Testis (tissue), 3 donors: ENCODE data around the gene TSC22D2. TPM values are rescaled to one million over a fixed set of nuclear protein-coding genes. Genes with fewer than 3 reads are reported as not detected.
A peak's percentile ranks its signal among the peaks of the same experiment; 100 is the strongest.

Experiments used
- DNase-seq: peaks from one replicate; pipeline ENCODE4 v3.0.0-alpha.2; 2019
- H3K27ac ChIP-seq, 2 donors: fragments of 200-600 bp; sonication (generic); one replicate each; pipeline ENCODE4 v1.5.1; 2019
- H3K27me3 ChIP-seq: fragments of 200-600 bp; sonication (generic); one replicate; pipeline ENCODE4 v1.5.1; 2019
- H3K36me3 ChIP-seq: fragments of 200-600 bp; sonication (generic); one replicate; pipeline ENCODE4 v1.5.1; 2017; ENCODE audit warnings: low read depth; ENCODE audit errors: missing control alignments
- H3K4me1 ChIP-seq: fragments of 200-600 bp; sonication (generic); one replicate; pipeline ENCODE4 v1.5.1; 2019
- H3K4me3 ChIP-seq, 2 donors: fragments of 200-600 bp; sonication (generic); one replicate each; pipeline ENCODE4 v1.5.1; 2017 to 2019
- H3K9me3 ChIP-seq: fragments of 200-600 bp; sonication (generic); one replicate; pipeline ENCODE4 v1.5.1; 2017
- CTCF ChIP-seq, 3 experiments: fragments of 450-650 bp in 2 of 3; fragments of 200-600 bp in 1 of 3; sonication (generic) in 1 of 3; IDR thresholded peaks; one replicate each; pipeline ENCODE4 v1.5.1; 2016 to 2019; ENCODE audit warnings: antibody characterized with exemption in 3 of 3, mild to moderate bottlenecking in 2 of 3, moderate library complexity in 1 of 3
- POLR2A ChIP-seq: fragments of 450-650 bp; IDR thresholded peaks from one replicate; pipeline ENCODE4 v1.6.1; 2017; ENCODE audit warnings: antibody characterized with exemption, mild to moderate bottlenecking, moderate library complexity
- WGBS, 2 donors: methylation state at CpG; one replicate each; pipeline ENCODE4 v1.1.5; 2018; 5-methylcytosine and 5-hydroxymethylcytosine counted together
- intact Hi-C: fragments of 100-400 bp; cut with DNase I; formaldehyde crosslinking; loops from one replicate; pipeline ENCODE4 v1.15.1; 2023; ENCODE audit warnings: low total_unique reads
- polyA plus RNA-seq: library from polyadenylated mRNA; stranded (reverse); fragments of 350-450 nt; fragmentation: Illumina TruSeq; extraction: RNeasy Lipid Tissue Mini Kit (QIAGEN cat#74804); gene quantifications from one replicate; pipeline ENCODE4 v1.2.3, GENCODE V29; 2014; ENCODE audit warnings: low read depth, low replicate concordance; ENCODE audit not compliant: insufficient read depth
- total RNA-seq, 2 donors: library from RNA; depleted of rRNA; stranded (reverse); fragments of >200 nt; gene quantifications; one replicate each; pipeline ENCODE4 v1.2.3, GENCODE V29; 2016

TSC22D2 gene
- total and polyA plus RNA-seq, 3 donors from 2014 or later = 37.7 to 47.0 (median 43.7) TPM

GRCh38 chr3:150363420-150363819 is 44.7 kb upstream of the TSC22D2 start:
- intact Hi-C loops = no loop called here
- Histone ChIP-seq H3K27me3 (no peaks in the 10 kb centered on the region), H3K4me3 (no peak overlapping the region), H3K27ac (no peak overlapping the region), H3K4me1 (no peaks in the 10 kb centered on the region), H3K9me3 (no peaks in the 10 kb centered on the region), H3K36me3 (no peaks in the 10 kb centered on the region)
- WGBS, 2 donors = 90 to 92% methylated on average over 2 of the region's 2 CpGs
- no peak for DNase-seq
- TF ChIP-seq POLR2A = no peak
- TF ChIP-seq CTCF (IDR thresholded peaks at IDR 0.05) = no peak

- DNase-seq = no peak
- H3K9me3 ChIP-seq = no peaks in the 10 kb centered on the region
- WGBS, 2 donors = 73 to 82% methylated on average over 5 of the region's 5 CpGs
- H3K27ac ChIP-seq = no peak overlapping the region
- no peaks in the 10 kb centered on the region for H3K36me3 ChIP-seq
- H3K4me3 ChIP-seq = no peak overlapping the region
- H3K4me1 ChIP-seq = no peaks in the 10 kb centered on the region
- no peaks in the 10 kb centered on the region for H3K27me3 ChIP-seq
- TF ChIP-seq POLR2A (no peak), CTCF (IDR thresholded peaks at IDR 0.05) (no peak)
- intact Hi-C loops = no loop called here
Measured at GRCh38 chr3:150365132-150365604, 42.9 kb upstream of the TSC22D2 start.

- Histone ChIP-seq H3K27me3 (no peaks in the 10 kb centered on the region), H3K9me3 (no peaks in the 10 kb centered on the region), H3K4me1 (no peaks in the 10 kb centered on the region), H3K4me3 (no peak overlapping the region), H3K36me3 (no peaks in the 10 kb centered on the region), H3K27ac (no peak overlapping the region)
- TF ChIP-seq POLR2A (no peak), CTCF (IDR thresholded peaks at IDR 0.05) (no peak)
- intact Hi-C loops = no loop called here
- DNase-seq = no peak
Measured at GRCh38 chr3:150367757-150368156, 40.3 kb upstream of the TSC22D2 start.

GRCh38 chr3:150370122-150370602 is 37.9 kb upstream of the TSC22D2 start:
- TF ChIP-seq CTCF (IDR thresholded peaks at IDR 0.05) = no peak
- TF ChIP-seq POLR2A = no peak
- DNase-seq = peak; percentile 60
- H3K27me3 ChIP-seq = no peaks in the 10 kb centered on the region
- H3K27ac ChIP-seq = peak overlapping the region in 1 of 2 donors; percentile 51
- no peaks in the 10 kb centered on the region for H3K4me1 ChIP-seq
- no peaks in the 10 kb centered on the region for H3K36me3 ChIP-seq
- H3K4me3 ChIP-seq = no peak overlapping the region
- intact Hi-C loops = no loop called here
- WGBS, 2 donors = 33 to 45% methylated on average over 4 of the region's 4 CpGs
- H3K9me3 ChIP-seq = no peaks in the 10 kb centered on the region

- TF ChIP-seq POLR2A (no peak), CTCF (IDR thresholded peaks at IDR 0.05) (no peak)
- DNase-seq = no peak
- Histone ChIP-seq H3K4me3 (no peak overlapping the region), H3K27me3 (no peaks in the 10 kb centered on the region), H3K27ac (peak overlapping the region; percentile 31 to 57), H3K4me1 (no peaks in the 10 kb centered on the region), H3K36me3 (no peaks in the 10 kb centered on the region), H3K9me3 (no peaks in the 10 kb centered on the region)
- intact Hi-C loops = no loop called here
- WGBS, 2 donors = 76 to 88% methylated on average over 1 of the region's 1 CpG
Measured at GRCh38 chr3:150370999-150371398, 37.1 kb upstream of the TSC22D2 start.
